HepG2 (cell line): ENCODE data around the gene KIAA0232.

Experiments
- EP300 ChIP-seq, 3 experiments: sonication (generic) in 1 of 3; formaldehyde crosslinking in 1 of 3; IDR thresholded peaks; 2 replicates each; pipeline versions ENCODE4 v1.5.1 to v1.6.1; 2011 to 2020; ENCODE audit warnings: low read depth in 2 of 3, low read length in 2 of 3, borderline replicate concordance in 1 of 3, improper control_type of control experiment in 1 of 3, mild to moderate bottlenecking in 1 of 3, missing genetic modification reagents in 1 of 3, moderate library complexity in 1 of 3
- FOXM1 ChIP-seq: sonication (generic); formaldehyde crosslinking; IDR thresholded peaks from 2 replicates; pipeline ENCODE4 v1.5.0; 2020; ENCODE audit warnings: missing genetic modification reagents
- KLF12 ChIP-seq: sonication (generic); formaldehyde crosslinking; IDR thresholded peaks from 2 replicates; pipeline ENCODE4 v1.4.0; 2020; ENCODE audit warnings: missing genetic modification reagents, borderline replicate concordance
- POLR2A ChIP-seq, 2 experiments: IDR thresholded peaks; 2 replicates each; pipeline ENCODE4 v1.6.1; 2011; ENCODE audit warnings: low read depth in 2 of 2, low read length in 2 of 2, mild to moderate bottlenecking in 1 of 2, moderate library complexity in 1 of 2; ENCODE audit not compliant: insufficient read depth in 1 of 2
- RNF2 ChIP-seq: fragments of 450-650 bp; conservative IDR thresholded peaks from 2 replicates; pipeline ENCODE4 v1.6.1; 2016; ENCODE audit warnings: low read depth
- SMARCC2 ChIP-seq: fragments of 450-650 bp; IDR thresholded peaks from 2 replicates; pipeline ENCODE4 v1.6.1; 2017; ENCODE audit warnings: antibody characterized with exemption, mild to moderate bottlenecking
- ZBTB20 ChIP-seq: sonication (generic); formaldehyde crosslinking; IDR thresholded peaks from 2 replicates; pipeline ENCODE4 v1.8.1; 2023; ENCODE audit warnings: missing genetic modification reagents, low read depth, mild to moderate bottlenecking, borderline replicate concordance
- ZNF263 ChIP-seq: sonication (generic); formaldehyde crosslinking; IDR thresholded peaks from 2 replicates; pipeline ENCODE4 v1.4.0; 2020; ENCODE audit warnings: missing genetic modification reagents
- ZNF780A ChIP-seq: sonication (generic); formaldehyde crosslinking; IDR thresholded peaks from 2 replicates; pipeline ENCODE4 v1.8.0; 2022; ENCODE audit warnings: mild to moderate bottlenecking, missing genetic modification reagents, moderate library complexity
- ZSCAN30 ChIP-seq: sonication (generic); formaldehyde crosslinking; IDR thresholded peaks from 2 replicates; pipeline ENCODE4 v1.5.0; 2020; ENCODE audit warnings: mild to moderate bottlenecking, missing genetic modification reagents
- TF ChIP-seq, protein P1 (sequence below): sonication (generic); formaldehyde crosslinking; IDR thresholded peaks from 2 replicates; pipeline ENCODE4 v1.5.0; 2020; ENCODE audit warnings: mild to moderate bottlenecking, missing genetic modification reagents, moderate library complexity
- TF ChIP-seq, protein P2 (sequence below): sonication (generic); formaldehyde crosslinking; conservative IDR thresholded peaks from 2 replicates; pipeline ENCODE4 v1.8.0; 2022; ENCODE audit warnings: mild to moderate bottlenecking, moderate library complexity, missing genetic modification reagents
- TF ChIP-seq, protein P3 (sequence below): IDR thresholded peaks from 2 replicates; pipeline ENCODE4 v1.6.1; 2012; ENCODE audit warnings: inconsistent platforms

- TF ChIP-seq SMARCC2 (no peak), ZSCAN30 (CRISPR knock-in tag) (no peak), ZNF263 (CRISPR knock-in tag) (no peak), KLF12 (CRISPR knock-in tag) (no peak), ZBTB20 (CRISPR knock-in tag) (no peak), RNF2 (no peak), FOXM1 (no peak), EP300 (IDR thresholded peaks at IDR 0.05; ENCODE audit: low read depth in 2 of 2, low read length in 2 of 2) (no peak), EP300 (CRISPR knock-in tag; IDR thresholded peaks at IDR 0.05; ENCODE audit: borderline replicate concordance) (no peak), POLR2A (IDR thresholded peaks at IDR 0.05; ENCODE audit: insufficient read depth in 1 of 2, low read depth in 2 of 2, low read length in 2 of 2) (no peak), ZNF780A (CRISPR knock-in tag) (no peak)
- TF ChIP-seq, protein P1, sequence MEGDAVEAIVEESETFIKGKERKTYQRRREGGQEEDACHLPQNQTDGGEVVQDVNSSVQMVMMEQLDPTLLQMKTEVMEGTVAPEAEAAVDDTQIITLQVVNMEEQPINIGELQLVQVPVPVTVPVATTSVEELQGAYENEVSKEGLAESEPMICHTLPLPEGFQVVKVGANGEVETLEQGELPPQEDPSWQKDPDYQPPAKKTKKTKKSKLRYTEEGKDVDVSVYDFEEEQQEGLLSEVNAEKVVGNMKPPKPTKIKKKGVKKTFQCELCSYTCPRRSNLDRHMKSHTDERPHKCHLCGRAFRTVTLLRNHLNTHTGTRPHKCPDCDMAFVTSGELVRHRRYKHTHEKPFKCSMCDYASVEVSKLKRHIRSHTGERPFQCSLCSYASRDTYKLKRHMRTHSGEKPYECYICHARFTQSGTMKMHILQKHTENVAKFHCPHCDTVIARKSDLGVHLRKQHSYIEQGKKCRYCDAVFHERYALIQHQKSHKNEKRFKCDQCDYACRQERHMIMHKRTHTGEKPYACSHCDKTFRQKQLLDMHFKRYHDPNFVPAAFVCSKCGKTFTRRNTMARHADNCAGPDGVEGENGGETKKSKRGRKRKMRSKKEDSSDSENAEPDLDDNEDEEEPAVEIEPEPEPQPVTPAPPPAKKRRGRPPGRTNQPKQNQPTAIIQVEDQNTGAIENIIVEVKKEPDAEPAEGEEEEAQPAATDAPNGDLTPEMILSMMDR (CRISPR knock-in tag) = no peak
- TF ChIP-seq, protein P2, sequence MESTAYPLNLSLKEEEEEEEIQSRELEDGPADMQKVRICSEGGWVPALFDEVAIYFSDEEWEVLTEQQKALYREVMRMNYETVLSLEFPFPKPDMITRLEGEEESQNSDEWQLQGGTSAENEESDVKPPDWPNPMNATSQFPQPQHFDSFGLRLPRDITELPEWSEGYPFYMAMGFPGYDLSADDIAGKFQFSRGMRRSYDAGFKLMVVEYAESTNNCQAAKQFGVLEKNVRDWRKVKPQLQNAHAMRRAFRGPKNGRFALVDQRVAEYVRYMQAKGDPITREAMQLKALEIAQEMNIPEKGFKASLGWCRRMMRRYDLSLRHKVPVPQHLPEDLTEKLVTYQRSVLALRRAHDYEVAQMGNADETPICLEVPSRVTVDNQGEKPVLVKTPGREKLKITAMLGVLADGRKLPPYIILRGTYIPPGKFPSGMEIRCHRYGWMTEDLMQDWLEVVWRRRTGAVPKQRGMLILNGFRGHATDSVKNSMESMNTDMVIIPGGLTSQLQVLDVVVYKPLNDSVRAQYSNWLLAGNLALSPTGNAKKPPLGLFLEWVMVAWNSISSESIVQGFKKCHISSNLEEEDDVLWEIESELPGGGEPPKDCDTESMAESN (CRISPR knock-in tag) = no peak
- TF ChIP-seq, protein P3, sequence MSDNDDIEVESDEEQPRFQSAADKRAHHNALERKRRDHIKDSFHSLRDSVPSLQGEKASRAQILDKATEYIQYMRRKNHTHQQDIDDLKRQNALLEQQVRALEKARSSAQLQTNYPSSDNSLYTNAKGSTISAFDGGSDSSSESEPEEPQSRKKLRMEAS = no peak
These were observed 16.6 kb downstream of the KIAA0232 start for GRCh38 chr4:6799091-6799490.
